ENCODE data around the gene SLC25A30. TPM values are rescaled to one million over a fixed set of nuclear protein-coding genes. Genes with fewer than 3 reads are reported as not detected.
"Not testable (repeated sequence)": the region's sequence is repeated elsewhere in the genome, so short reads cannot be mapped to it uniquely, and the experiment has no call there.

The SLC25A30 gene
- total and polyA plus RNA-seq, 5 donors from 2014 or later, result 0.41 to 22.9 (median 1.8) TPM

DNA sequence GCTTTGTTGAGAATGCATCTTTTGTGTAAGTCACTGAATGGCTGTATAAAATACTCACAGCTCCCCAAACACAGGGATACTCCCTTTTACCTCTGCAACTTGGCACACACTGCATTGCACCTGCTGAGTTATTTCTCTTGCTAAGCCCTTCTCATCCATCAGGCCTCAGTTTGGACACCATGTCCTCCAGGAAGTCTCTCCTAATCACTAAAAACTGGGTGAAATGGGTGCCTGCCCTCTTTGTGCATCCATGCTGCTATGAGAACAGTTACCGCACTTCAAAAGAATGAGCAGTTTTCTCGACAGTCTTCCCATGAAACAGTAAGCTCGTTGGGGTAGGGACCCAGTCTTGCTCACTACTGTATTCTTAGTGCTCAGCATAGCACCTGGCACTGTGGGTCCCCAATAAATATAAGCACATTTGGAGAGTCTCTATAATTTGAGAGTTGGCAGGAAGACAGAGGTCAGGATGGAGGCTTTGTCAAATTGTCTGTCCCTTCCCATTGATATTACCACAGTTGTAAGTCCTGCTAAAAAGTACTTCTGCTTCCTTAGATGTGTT, 4.6 kb upstream of the SLC25A30 start:
- Mint-ChIP-seq H3K4me3 (peak overlapping the region in 1 of 4 donors; percentile 47), H3K27ac (peak overlapping the region in 1 of 3 donors; percentile 51), H3K27me3 (no peaks in the 10 kb centered on the region), H3K9me3 (peaks cover 0 to 2% (median 0%) of the 10 kb centered on the region in 7 donors), H3K4me1 (peaks cover 0 to 3% (median 0%) of the 10 kb centered on the region in 4 donors), H3K36me3 (no peaks in the 10 kb centered on the region)
- DNase-seq, result peak in 1 of 3 donors; percentile 26
- no peaks in the 10 kb centered on the region for H3K36me3 ChIP-seq (ENCODE audit: control insufficient read depth, insufficient read depth, low read length)
- no peaks in the 10 kb centered on the region for H3K9me3 ChIP-seq (ENCODE audit: control insufficient read depth in 2 of 2, low read length in 2 of 2)
- no peak overlapping the region for H3K4me3 ChIP-seq (ENCODE audit: low read depth, low read length)
- no peaks in the 10 kb centered on the region for H3K4me1 ChIP-seq (ENCODE audit: control insufficient read depth, insufficient read depth, low read length, poor library complexity, severe bottlenecking)
- no peak overlapping the region for H3K27ac ChIP-seq (ENCODE audit: insufficient read depth, low read length, poor library complexity, severe bottlenecking)
- no peak for ATAC-seq (ENCODE audit: low read depth in 2 of 2)
- no peaks in the 10 kb centered on the region for H3K27me3 ChIP-seq (ENCODE audit: control insufficient read depth, insufficient read depth, low read length)

DNA sequence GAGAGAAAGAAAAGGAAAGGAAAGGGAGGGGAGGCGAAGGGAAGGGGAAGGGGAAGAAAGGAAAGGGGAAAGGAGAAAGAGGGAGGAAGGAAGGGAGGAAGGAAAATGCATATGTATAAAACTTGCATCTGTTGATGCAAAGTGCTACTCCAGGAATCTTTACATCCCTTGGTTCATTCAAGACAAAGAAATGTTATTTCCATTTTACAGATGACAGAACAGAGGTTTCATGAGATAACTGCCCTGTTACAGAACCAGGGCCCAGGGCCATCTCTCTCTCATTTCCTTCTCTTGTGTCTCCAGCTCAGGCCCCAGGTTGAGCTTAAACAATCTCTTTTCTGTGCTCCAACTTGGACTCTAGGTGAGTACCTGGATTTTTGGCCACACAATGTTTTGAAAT, 1.8 kb upstream of the SLC25A30 start:
- Mint-ChIP-seq H3K36me3 (no peaks in the 10 kb centered on the region), H3K4me3 (peak overlapping the region; percentile 30 to 84 (median 68)), H3K9me3 (peaks cover 0 to 2% (median 0%) of the 10 kb centered on the region in 7 donors), H3K27me3 (no peaks in the 10 kb centered on the region), H3K4me1 (peaks cover 7 to 21% (median 12%) of the 10 kb centered on the region in 4 donors), H3K27ac (peak overlapping the region in 1 of 3 donors; percentile 87)
- Histone ChIP-seq H3K4me3 (ENCODE audit: low read depth, low read length) (no peak overlapping the region), H3K27me3 (ENCODE audit: control insufficient read depth, insufficient read depth, low read length) (no peaks in the 10 kb centered on the region), H3K4me1 (ENCODE audit: control insufficient read depth, insufficient read depth, low read length, poor library complexity, severe bottlenecking) (peaks cover 10% of the 10 kb centered on the region), H3K9me3 (ENCODE audit: control insufficient read depth in 2 of 2, low read length in 2 of 2) (no peaks in the 10 kb centered on the region), H3K36me3 (ENCODE audit: control insufficient read depth, insufficient read depth, low read length) (no peaks in the 10 kb centered on the region), H3K27ac (ENCODE audit: insufficient read depth, low read length, poor library complexity, severe bottlenecking) (no peak overlapping the region)
- ATAC-seq (ENCODE audit: low read depth in 2 of 2), result no peak
- DNase-seq, result no peak

DNA sequence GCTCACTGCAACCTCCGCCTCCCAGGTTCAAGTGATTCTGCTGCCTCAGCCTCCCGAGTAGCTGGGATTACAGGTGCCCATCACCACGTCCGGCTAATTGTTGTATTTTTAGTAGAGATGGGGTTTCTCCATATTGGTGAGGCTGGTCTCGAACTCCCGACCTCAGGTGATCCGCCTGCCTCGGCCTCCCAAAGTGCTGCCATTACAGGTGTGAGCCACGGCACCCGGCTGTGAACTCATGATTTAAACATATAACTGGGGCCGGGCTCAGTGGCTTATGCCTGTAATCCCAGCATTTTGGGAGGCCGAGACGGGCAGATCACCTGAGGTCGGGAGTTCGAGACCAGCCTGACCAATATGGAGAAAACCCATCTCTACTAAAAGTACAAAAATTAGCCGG, 1.2 kb upstream of the SLC25A30 start:
- not testable (repeated sequence) for H3K27me3 Mint-ChIP-seq; ATAC-seq (ENCODE audit: low read depth in 2 of 2); H3K27me3 ChIP-seq (ENCODE audit: control insufficient read depth, insufficient read depth, low read length); H3K9me3 Mint-ChIP-seq; H3K27ac ChIP-seq (ENCODE audit: insufficient read depth, low read length, poor library complexity, severe bottlenecking); H3K9me3 ChIP-seq (ENCODE audit: control insufficient read depth in 2 of 2, low read length in 2 of 2); H3K4me3 ChIP-seq (ENCODE audit: low read depth, low read length); DNase-seq; H3K36me3 Mint-ChIP-seq; H3K36me3 ChIP-seq (ENCODE audit: control insufficient read depth, insufficient read depth, low read length)
- peaks cover 10 to 27% (median 15%) of the 10 kb centered on the region in 4 donors for H3K4me1 Mint-ChIP-seq
- peak overlapping the region in 1 of 3 donors; percentile 87 for H3K27ac Mint-ChIP-seq
- peak overlapping the region in 3 of 4 donors; percentile 74 to 84 (median 79) for H3K4me3 Mint-ChIP-seq
- peaks cover 15% of the 10 kb centered on the region for H3K4me1 ChIP-seq (ENCODE audit: control insufficient read depth, insufficient read depth, low read length, poor library complexity, severe bottlenecking)

DNA sequence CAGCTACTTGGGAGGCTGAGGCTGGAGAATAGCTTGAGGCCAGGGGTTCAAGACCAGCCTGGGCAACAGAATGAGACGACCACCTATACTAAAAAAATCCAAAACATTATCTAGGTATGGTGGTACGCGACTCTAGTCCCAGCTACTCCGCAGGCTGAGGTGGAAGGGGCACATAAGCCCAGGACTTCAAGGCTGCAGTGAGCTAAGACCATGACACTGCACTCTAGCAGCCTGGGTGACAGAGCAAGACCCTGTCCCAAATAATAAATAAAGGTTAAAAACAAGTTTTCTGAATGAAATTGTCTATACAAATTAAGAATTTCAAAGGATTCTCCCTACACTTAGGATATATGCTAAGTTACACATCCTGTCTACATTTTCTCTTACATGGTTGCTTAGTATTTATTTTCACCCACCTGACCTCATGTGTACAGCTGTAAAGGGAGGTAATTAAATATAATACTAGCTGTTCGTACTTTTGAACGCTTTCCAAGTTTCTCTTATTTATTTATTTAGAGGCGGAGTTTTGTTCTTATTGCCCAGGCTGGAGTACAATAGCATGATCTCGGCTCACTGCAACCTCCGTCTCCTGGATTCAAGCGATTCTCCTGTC, 1.6 kb downstream of the SLC25A30 start:
- Histone ChIP-seq H3K27me3 (ENCODE audit: control insufficient read depth, insufficient read depth, low read length) (no peaks in the 10 kb centered on the region), H3K27ac (ENCODE audit: insufficient read depth, low read length, poor library complexity, severe bottlenecking) (peak overlapping the region; percentile 86), H3K36me3 (ENCODE audit: control insufficient read depth, insufficient read depth, low read length) (no peaks in the 10 kb centered on the region), H3K4me1 (ENCODE audit: control insufficient read depth, insufficient read depth, low read length, poor library complexity, severe bottlenecking) (peaks cover 20% of the 10 kb centered on the region), H3K9me3 (ENCODE audit: control insufficient read depth in 2 of 2, low read length in 2 of 2) (no peaks in the 10 kb centered on the region), H3K4me3 (ENCODE audit: low read depth, low read length) (peak overlapping the region; percentile 97)
- Mint-ChIP-seq H3K27ac (peak overlapping the region; percentile 97 to 99 (median 99)), H3K36me3 (peaks cover under 1% of the 10 kb centered on the region), H3K4me1 (peaks cover 11 to 47% (median 23%) of the 10 kb centered on the region in 4 donors), H3K9me3 (peaks cover 0 to 2% (median 0%) of the 10 kb centered on the region in 7 donors), H3K27me3 (no peaks in the 10 kb centered on the region), H3K4me3 (peak overlapping the region; percentile 97 to 100 (median 98))
- DNase-seq (no peak), ATAC-seq (ENCODE audit: low read depth in 2 of 2) (no peak)

DNA sequence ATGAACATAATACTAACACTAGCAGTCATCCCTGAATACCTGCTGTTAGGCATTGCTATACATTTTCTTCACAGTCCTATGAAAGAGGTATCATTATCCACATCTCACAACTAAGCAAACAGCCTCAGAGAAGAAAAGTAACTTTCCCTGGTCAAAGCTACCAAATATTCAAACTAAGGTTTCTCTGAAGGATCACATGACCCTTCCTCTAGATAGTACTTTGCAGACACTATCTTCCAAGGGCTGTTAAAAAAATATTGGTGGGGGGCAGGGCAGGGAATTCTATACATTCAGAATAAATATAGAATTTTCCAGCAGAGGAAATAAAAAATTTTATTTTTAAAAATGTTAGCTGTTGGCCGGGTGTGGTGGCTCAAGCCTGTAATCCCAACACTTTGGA, 3.1 kb downstream of the SLC25A30 start:
- no peak for DNase-seq
- peaks cover 17 to 52% (median 28%) of the 10 kb centered on the region in 4 donors for H3K4me1 Mint-ChIP-seq

DNA sequence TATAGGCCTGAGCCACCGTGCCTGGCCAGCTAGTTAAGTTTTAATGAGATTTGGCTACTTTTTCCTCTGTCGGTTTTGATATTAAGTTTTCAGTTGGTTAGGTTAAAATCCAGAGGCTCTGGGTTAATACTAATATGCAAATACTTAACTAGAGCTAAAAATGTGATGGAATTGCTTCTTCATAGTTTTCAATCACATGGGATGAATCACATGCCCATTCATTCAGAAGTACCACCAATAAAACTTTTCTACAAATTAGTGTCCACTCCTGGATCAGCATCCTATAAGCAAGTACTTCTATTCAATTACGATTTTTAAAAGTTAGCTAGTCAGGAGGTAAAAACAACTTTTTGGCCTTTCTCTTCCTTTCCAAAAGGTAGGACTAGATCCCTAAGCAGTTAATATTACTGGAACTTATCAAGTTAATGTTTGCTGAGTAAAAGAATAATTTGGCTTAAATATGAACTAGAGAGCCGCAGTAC, 4.3 kb downstream of the SLC25A30 start:
- no peaks in the 10 kb centered on the region for H3K27me3 ChIP-seq (ENCODE audit: control insufficient read depth, insufficient read depth, low read length)
- Mint-ChIP-seq H3K36me3 (peaks cover 11% of the 10 kb centered on the region), H3K27me3 (no peaks in the 10 kb centered on the region), H3K27ac (no peak overlapping the region), H3K4me3 (no peak overlapping the region), H3K9me3 (peaks cover 0 to 2% (median 0%) of the 10 kb centered on the region in 7 donors), H3K4me1 (peaks cover 17 to 52% (median 28%) of the 10 kb centered on the region in 4 donors)
- H3K9me3 ChIP-seq (ENCODE audit: control insufficient read depth in 2 of 2, low read length in 2 of 2), result no peaks in the 10 kb centered on the region
- H3K27ac ChIP-seq (ENCODE audit: insufficient read depth, low read length, poor library complexity, severe bottlenecking), result no peak overlapping the region
- H3K4me1 ChIP-seq (ENCODE audit: control insufficient read depth, insufficient read depth, low read length, poor library complexity, severe bottlenecking), result peaks cover 20% of the 10 kb centered on the region
- no peak for DNase-seq
- peaks cover 20% of the 10 kb centered on the region for H3K36me3 ChIP-seq (ENCODE audit: control insufficient read depth, insufficient read depth, low read length)
- H3K4me3 ChIP-seq (ENCODE audit: low read depth, low read length), result no peak overlapping the region
- ATAC-seq (ENCODE audit: low read depth in 2 of 2), result no peak

More for the DNA sequence above, 3.1 kb downstream of the SLC25A30 start:
- no peaks in the 10 kb centered on the region for H3K27me3 ChIP-seq (ENCODE audit: control insufficient read depth, insufficient read depth, low read length)
- no peaks in the 10 kb centered on the region for H3K27me3 Mint-ChIP-seq
- H3K9me3 Mint-ChIP-seq, result peaks cover 0 to 2% (median 0%) of the 10 kb centered on the region in 7 donors
- peak overlapping the region in 3 of 4 donors; percentile 52 to 64 (median 57) for H3K4me3 Mint-ChIP-seq
- H3K27ac Mint-ChIP-seq, result peak overlapping the region in 1 of 3 donors; percentile 43
- H3K36me3 Mint-ChIP-seq, result peaks cover 7% of the 10 kb centered on the region
- H3K36me3 ChIP-seq (ENCODE audit: control insufficient read depth, insufficient read depth, low read length), result peaks cover 11% of the 10 kb centered on the region
- ATAC-seq (ENCODE audit: low read depth in 2 of 2), result no peak
- no peak overlapping the region for H3K4me3 ChIP-seq (ENCODE audit: low read depth, low read length)
- no peaks in the 10 kb centered on the region for H3K9me3 ChIP-seq (ENCODE audit: control insufficient read depth in 2 of 2, low read length in 2 of 2)
- H3K4me1 ChIP-seq (ENCODE audit: control insufficient read depth, insufficient read depth, low read length, poor library complexity, severe bottlenecking), result peaks cover 20% of the 10 kb centered on the region
- no peak overlapping the region for H3K27ac ChIP-seq (ENCODE audit: insufficient read depth, low read length, poor library complexity, severe bottlenecking)

DNA sequence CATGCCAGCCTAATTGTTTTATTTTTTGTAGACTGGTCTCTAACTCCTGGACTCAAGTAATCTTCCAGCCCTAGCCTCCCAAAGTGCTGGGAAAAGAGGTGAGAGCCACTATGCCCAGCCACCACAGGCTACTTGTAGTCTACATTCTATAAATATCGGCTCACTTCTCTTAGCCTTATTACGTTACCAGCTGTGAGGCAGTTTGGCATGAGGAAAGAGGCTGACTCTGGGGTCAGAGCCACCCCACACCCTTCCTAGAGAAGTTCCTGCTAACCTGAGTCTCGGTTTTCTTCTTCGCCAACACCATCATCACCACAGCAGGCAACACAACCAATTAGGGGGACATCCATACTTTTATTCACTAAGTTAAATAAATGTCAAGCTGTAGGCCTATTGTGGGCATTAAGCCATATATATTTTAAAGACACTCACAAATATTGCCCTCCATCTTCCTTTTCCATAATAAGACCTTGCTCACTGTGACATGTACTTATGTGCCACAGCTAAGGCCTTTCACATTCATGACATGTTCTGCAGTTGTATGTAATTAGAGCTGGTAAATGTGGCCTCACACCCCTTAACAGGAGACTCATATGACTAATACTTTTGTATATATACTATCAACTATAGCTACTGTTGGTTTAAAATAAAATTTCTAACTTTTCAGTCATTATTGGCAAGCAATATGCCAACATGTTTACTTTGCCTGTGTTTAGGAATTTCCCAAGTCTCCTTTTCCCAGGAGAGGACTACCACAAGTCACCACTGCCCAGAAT, 5.7 kb downstream of the SLC25A30 start:
- Mint-ChIP-seq H3K27me3 (no peaks in the 10 kb centered on the region), H3K4me3 (no peak overlapping the region), H3K36me3 (peaks cover 21% of the 10 kb centered on the region), H3K9me3 (no peaks in the 10 kb centered on the region), H3K4me1 (peaks cover 16 to 49% (median 31%) of the 10 kb centered on the region in 4 donors), H3K27ac (peak overlapping the region in 1 of 3 donors; percentile 38)
- H3K27me3 ChIP-seq (ENCODE audit: control insufficient read depth, insufficient read depth, low read length), result no peaks in the 10 kb centered on the region
- no peak overlapping the region for H3K27ac ChIP-seq (ENCODE audit: insufficient read depth, low read length, poor library complexity, severe bottlenecking)
- no peak overlapping the region for H3K4me3 ChIP-seq (ENCODE audit: low read depth, low read length)
- peaks cover 34% of the 10 kb centered on the region for H3K36me3 ChIP-seq (ENCODE audit: control insufficient read depth, insufficient read depth, low read length)
- H3K4me1 ChIP-seq (ENCODE audit: control insufficient read depth, insufficient read depth, low read length, poor library complexity, severe bottlenecking), result peaks cover 20% of the 10 kb centered on the region
- no peak for DNase-seq
- ATAC-seq (ENCODE audit: low read depth in 2 of 2), result no peak
- H3K9me3 ChIP-seq (ENCODE audit: control insufficient read depth in 2 of 2, low read length in 2 of 2), result no peaks in the 10 kb centered on the region
